Vagina (tissue), 2 donors: ENCODE results near the gene TNIP2. TPM values are rescaled to one million over a fixed set of nuclear protein-coding genes. Genes with fewer than 3 reads are reported as not detected.
"Not testable (repeated sequence)": the region's sequence is repeated elsewhere in the genome, so short reads cannot be mapped to it uniquely, and the experiment has no call there.

ENCODE experiments used
- DNase-seq, 2 donors: peaks; one replicate each; pipeline ENCODE4 v3.0.0-alpha.2; 2017; ENCODE audit errors: extremely low spot score in 2 of 2
- H3K27ac ChIP-seq: fragments of 200-600 bp; sonication (generic); one replicate; pipeline ENCODE4 v1.5.1; 2019
- H3K27me3 ChIP-seq: fragments of 200-600 bp; sonication (generic); one replicate; pipeline ENCODE4 v1.5.1; 2019
- H3K36me3 ChIP-seq, 2 donors: fragments of 200-600 bp; sonication (generic); one replicate each; pipeline ENCODE4 v1.5.1; 2017 to 2019
- H3K4me1 ChIP-seq: fragments of 200-600 bp; sonication (generic); one replicate; pipeline ENCODE4 v1.5.1; 2019
- H3K4me3 ChIP-seq, 2 donors: fragments of 200-600 bp; sonication (generic); 1 replicate in 1 of 2; 2 replicates in 1 of 2; pipeline ENCODE4 v1.5.1; 2016 to 2019
- H3K9me3 ChIP-seq: fragments of 200-600 bp; sonication (generic); one replicate; pipeline ENCODE4 v1.5.1; 2019
- POLR2A ChIP-seq, 2 donors: fragments of 450-650 bp; IDR thresholded peaks; one replicate each; pipeline ENCODE4 v1.6.1; 2017; ENCODE audit warnings: antibody characterized with exemption in 2 of 2, mild to moderate bottlenecking in 2 of 2, moderate library complexity in 2 of 2
- POLR2AphosphoS5 ChIP-seq, 2 donors: sonication (generic); formaldehyde crosslinking; IDR thresholded peaks; one replicate each; pipeline ENCODE4 v1.9.0; 2017; ENCODE audit warnings: antibody characterized with exemption in 2 of 2, mild to moderate bottlenecking in 2 of 2, low read depth in 1 of 2; ENCODE audit not compliant: insufficient read depth in 1 of 2
- intact Hi-C: fragments of 100-400 bp; cut with DNase I; formaldehyde crosslinking; loops from one replicate; pipeline ENCODE4 v1.15.1; 2023
- total RNA-seq: library from RNA; depleted of rRNA; stranded (reverse); fragments of >200 nt; gene quantifications from one replicate; pipeline ENCODE4 v1.2.3, GENCODE V29; 2016
- TF ChIP-seq, protein P1 (sequence below), 3 experiments: fragments of 450-650 bp in 2 of 3; fragments of 200-600 bp in 1 of 3; sonication (generic) in 1 of 3; IDR thresholded peaks; one replicate each; pipeline ENCODE4 v1.5.1; 2017 to 2019; ENCODE audit warnings: antibody characterized with exemption in 3 of 3, mild to moderate bottlenecking in 2 of 3, moderate library complexity in 2 of 3

Gene TNIP2
- total RNA-seq, 1 donor from 2014 or later: 57.0 TPM

- TF ChIP-seq, protein P1, sequence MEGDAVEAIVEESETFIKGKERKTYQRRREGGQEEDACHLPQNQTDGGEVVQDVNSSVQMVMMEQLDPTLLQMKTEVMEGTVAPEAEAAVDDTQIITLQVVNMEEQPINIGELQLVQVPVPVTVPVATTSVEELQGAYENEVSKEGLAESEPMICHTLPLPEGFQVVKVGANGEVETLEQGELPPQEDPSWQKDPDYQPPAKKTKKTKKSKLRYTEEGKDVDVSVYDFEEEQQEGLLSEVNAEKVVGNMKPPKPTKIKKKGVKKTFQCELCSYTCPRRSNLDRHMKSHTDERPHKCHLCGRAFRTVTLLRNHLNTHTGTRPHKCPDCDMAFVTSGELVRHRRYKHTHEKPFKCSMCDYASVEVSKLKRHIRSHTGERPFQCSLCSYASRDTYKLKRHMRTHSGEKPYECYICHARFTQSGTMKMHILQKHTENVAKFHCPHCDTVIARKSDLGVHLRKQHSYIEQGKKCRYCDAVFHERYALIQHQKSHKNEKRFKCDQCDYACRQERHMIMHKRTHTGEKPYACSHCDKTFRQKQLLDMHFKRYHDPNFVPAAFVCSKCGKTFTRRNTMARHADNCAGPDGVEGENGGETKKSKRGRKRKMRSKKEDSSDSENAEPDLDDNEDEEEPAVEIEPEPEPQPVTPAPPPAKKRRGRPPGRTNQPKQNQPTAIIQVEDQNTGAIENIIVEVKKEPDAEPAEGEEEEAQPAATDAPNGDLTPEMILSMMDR (IDR thresholded peaks at IDR 0.05): no peak
- TF ChIP-seq POLR2AphosphoS5 (IDR thresholded peaks at IDR 0.05; ENCODE audit: insufficient read depth in 1 of 2, low read depth in 1 of 2) (no peak), POLR2A (IDR thresholded peaks at IDR 0.05) (no peak)
- intact Hi-C loops: no loop called here
- H3K27me3 ChIP-seq: no peaks in the 10 kb centered on the region
- H3K4me1 ChIP-seq: no peaks in the 10 kb centered on the region
- no peak overlapping the region for H3K4me3 ChIP-seq
- H3K9me3 ChIP-seq: no peaks in the 10 kb centered on the region
- H3K27ac ChIP-seq: no peak overlapping the region
- no peak for DNase-seq
- peaks cover 2 to 29% of the 10 kb centered on the region in 2 donors for H3K36me3 ChIP-seq
Measured at GRCh38 chr4:2732526-2732925, 23.6 kb downstream of the TNIP2 start.

- H3K36me3 ChIP-seq: peaks cover 2 to 34% of the 10 kb centered on the region in 2 donors
- TF ChIP-seq POLR2A (IDR thresholded peaks at IDR 0.05) (no peak), POLR2AphosphoS5 (IDR thresholded peaks at IDR 0.05; ENCODE audit: insufficient read depth in 1 of 2, low read depth in 1 of 2) (no peak)
- TF ChIP-seq, protein P1 (IDR thresholded peaks at IDR 0.05): no peak
- no peaks in the 10 kb centered on the region for H3K4me1 ChIP-seq
- no peaks in the 10 kb centered on the region for H3K9me3 ChIP-seq
- intact Hi-C loops: no loop called here
- no peak overlapping the region for H3K4me3 ChIP-seq
- no peak overlapping the region for H3K27ac ChIP-seq
- DNase-seq: no peak
- no peaks in the 10 kb centered on the region for H3K27me3 ChIP-seq
Measured at GRCh38 chr4:2731907-2732317, 24.2 kb downstream of the TNIP2 start.

DNA sequence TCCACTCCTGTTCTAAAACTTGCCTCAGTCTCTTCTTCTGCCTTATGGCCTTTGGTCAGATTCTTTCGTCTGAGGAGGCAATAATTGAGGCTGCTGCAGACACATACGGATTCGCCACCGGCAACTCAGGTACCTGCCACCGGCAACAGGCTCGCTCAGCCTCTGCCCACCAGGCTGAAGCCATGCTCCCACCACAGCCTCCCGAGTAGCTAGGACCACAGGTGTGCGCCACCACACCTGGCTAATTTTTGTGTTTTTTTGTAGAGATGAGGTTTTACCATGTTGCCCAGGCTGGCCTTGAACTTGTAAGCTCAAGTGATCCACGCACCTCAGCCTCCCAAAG is 26.6 kb downstream of the TNIP2 start:
- peaks cover 2 to 44% of the 10 kb centered on the region in 2 donors for H3K36me3 ChIP-seq
- no peaks in the 10 kb centered on the region for H3K4me1 ChIP-seq
- intact Hi-C loops: no loop called here
- H3K27me3 ChIP-seq: no peaks in the 10 kb centered on the region
- TF ChIP-seq, protein P1 (IDR thresholded peaks at IDR 0.05): no peak
- no peak for TF ChIP-seq POLR2A (IDR thresholded peaks at IDR 0.05)
- TF ChIP-seq POLR2AphosphoS5 (IDR thresholded peaks at IDR 0.05; ENCODE audit: insufficient read depth in 1 of 2, low read depth in 1 of 2): no peak
- no peaks in the 10 kb centered on the region for H3K9me3 ChIP-seq
- no peak overlapping the region for H3K4me3 ChIP-seq
- no peak overlapping the region for H3K27ac ChIP-seq
- no peak for DNase-seq

DNA sequence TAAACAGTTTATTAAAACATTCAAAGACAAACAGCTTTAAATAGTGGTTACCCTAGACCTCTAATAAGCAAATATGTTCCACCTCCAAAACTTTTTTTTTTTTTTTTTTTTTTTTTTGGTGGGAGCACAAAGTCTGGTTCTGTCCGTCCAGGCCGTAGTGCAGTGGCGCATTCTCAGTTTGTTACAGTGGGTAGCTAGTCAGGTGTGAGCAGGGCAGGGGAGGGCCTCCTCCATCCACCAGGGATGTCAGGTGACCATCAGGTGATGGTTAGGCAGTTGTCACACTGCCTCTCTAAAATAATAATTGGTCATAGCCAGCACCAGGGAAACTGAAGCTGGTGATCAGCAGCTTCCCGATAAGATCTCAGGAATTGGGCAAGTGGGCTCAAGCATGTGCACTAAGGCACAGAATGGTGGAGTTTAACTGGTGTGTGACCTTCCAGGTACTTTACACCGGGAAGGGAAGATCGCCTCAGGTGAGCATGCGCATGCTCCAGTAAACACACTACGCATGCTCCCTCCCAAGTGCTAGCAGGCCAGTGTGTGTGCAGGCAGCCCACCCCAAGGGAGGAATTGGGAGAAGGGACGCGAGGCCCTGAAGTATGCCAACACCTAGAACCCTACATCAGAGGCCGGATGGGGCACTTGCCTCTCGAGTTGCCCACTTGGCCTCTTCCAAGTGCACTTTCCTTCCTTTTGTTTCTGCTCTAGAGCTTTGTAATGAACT is 27.2 kb downstream of the TNIP2 start:
- Histone ChIP-seq H3K27me3 (no peaks in the 10 kb centered on the region), H3K27ac (no peak overlapping the region), H3K4me3 (no peak overlapping the region), H3K9me3 (no peaks in the 10 kb centered on the region), H3K4me1 (no peaks in the 10 kb centered on the region), H3K36me3 (peaks cover 2 to 42% of the 10 kb centered on the region in 2 donors)
- intact Hi-C loops: no loop called here
- TF ChIP-seq, protein P1 (IDR thresholded peaks at IDR 0.05): no peak
- no peak for TF ChIP-seq POLR2AphosphoS5 (IDR thresholded peaks at IDR 0.05; ENCODE audit: insufficient read depth in 1 of 2, low read depth in 1 of 2)
- no peak for TF ChIP-seq POLR2A (IDR thresholded peaks at IDR 0.05)
- no peak for DNase-seq

DNA sequence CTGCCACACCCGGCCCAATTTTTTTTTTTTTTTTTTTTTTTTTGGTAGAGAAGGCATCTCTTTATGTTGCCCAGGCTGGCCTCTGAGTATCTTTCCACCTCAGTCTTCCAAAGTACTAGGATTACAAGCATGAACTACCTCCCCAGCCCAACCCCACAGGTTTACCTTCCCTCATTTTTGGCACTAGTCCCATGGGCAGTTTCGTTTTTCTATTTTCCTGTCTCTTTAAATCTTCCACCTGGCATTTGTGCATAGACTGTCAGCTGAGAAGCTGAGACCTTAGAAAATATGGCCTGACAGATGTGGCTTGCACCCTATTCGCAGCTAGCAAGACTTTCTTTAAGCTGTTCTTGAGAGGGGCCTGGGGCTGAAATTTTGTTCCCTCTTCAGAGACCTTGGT is 27.9 kb downstream of the TNIP2 start:
- Histone ChIP-seq H3K9me3 (no peaks in the 10 kb centered on the region), H3K4me1 (no peaks in the 10 kb centered on the region), H3K4me3 (no peak overlapping the region), H3K27ac (no peak overlapping the region), H3K27me3 (no peaks in the 10 kb centered on the region), H3K36me3 (peaks cover 2 to 34% of the 10 kb centered on the region in 2 donors)
- intact Hi-C loops: no loop called here
- TF ChIP-seq POLR2AphosphoS5 (IDR thresholded peaks at IDR 0.05; ENCODE audit: insufficient read depth in 1 of 2, low read depth in 1 of 2) (no peak), POLR2A (IDR thresholded peaks at IDR 0.05) (no peak)
- TF ChIP-seq, protein P1 (IDR thresholded peaks at IDR 0.05): no peak
- no peak for DNase-seq

DNA sequence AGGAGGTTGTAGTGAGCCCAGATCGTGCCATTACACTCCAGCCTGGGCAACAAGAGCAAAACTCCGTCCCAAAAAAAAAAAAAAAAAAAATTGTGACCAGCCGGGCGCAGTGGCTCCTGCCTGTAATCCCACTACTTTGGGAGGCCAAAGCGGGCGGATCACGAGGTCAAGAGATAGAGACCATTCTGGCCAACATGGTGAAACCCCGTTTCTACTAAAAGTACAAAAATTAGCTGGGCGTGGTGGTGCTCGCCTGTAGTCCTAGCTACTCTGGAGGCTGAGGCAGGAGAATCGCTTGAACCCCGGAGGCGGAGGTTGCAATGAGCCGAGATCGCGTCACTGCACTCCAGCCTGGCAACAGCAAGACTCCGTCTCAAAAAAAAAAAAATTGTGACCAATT is 29.3 kb downstream of the TNIP2 start:
- H3K9me3 ChIP-seq, H3K4me1 ChIP-seq, H3K27me3 ChIP-seq, DNase-seq, H3K27ac ChIP-seq, H3K4me3 ChIP-seq, intact Hi-C loops: not testable (repeated sequence)
- peaks cover under 1 to 24% of the 10 kb centered on the region in 2 donors for H3K36me3 ChIP-seq
